NCI-H2196 (cell line): ENCODE results near the gene CCDC30.
A peak's percentile ranks its signal among the peaks of the same experiment; 100 is the strongest.
"Not testable (repeated sequence)": the region's sequence is repeated elsewhere in the genome, so short reads cannot be mapped to it uniquely, and the experiment has no call there.

ENCODE experiments used
- DNase-seq: peaks from one replicate; lab custom pipeline; 2025; ENCODE audit not compliant: unreplicated experiment; lab: John Stamatoyannopoulos, UW

CCDC30 gene

DNA sequence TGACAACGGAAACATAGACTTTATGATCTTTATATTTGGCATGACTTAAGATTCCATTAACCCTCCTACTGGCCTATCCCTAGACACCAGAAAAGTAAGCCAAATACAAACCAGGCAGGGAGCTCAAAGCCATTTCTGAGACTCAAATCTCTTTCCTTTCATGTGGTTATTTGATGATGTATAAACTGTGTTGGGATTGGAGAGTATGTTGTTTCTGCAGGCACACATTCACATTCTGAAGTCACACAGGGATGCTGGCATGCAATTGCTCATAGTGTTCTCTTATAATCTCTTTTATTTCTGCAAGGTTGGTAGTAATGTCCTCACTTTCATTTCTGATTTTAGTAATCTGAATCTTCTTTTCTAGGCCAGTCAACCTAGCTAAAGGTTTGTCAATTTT, 13.0 kb upstream of the CCDC30 start:
- DNase-seq, result no peak

DNA sequence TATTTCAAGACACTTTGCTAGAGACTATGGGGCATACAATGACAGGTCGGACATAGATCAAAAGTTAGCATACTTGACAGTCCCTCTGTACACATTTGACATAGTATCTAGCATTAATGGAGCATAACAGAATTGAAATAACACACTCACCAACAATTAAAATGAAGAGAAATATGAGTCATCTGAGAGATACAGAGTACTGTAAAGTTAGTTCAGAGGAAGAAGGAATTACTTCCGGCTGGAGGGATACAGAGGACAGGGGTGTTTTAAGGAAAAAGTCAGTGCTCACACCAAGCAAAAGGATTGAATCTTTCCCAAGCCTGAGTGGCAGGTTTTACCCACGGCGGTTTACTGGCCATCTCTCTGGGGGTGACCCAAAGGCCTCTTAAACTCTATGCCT, 9.7 kb upstream of the CCDC30 start:
- no peak for DNase-seq

DNA sequence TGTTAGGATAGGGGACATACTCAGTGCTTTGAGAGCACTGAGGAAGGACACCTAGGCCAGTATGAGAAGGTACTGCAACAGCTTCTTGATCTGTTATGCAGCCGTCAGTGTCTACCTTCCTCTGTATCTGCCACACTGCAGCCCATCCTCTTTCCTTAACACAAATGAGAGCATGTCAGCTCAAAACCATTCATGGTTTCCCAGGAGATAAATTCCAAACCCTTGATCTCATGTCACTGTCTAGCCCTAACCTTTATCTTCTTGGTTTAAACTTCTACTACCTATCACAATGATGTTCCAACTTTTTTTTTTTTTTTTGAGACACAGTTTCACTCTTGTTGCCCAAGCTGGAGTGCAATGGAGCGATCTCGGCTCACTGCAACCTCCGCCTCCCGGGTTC, 8.7 kb upstream of the CCDC30 start:
- no peak for DNase-seq

DNA sequence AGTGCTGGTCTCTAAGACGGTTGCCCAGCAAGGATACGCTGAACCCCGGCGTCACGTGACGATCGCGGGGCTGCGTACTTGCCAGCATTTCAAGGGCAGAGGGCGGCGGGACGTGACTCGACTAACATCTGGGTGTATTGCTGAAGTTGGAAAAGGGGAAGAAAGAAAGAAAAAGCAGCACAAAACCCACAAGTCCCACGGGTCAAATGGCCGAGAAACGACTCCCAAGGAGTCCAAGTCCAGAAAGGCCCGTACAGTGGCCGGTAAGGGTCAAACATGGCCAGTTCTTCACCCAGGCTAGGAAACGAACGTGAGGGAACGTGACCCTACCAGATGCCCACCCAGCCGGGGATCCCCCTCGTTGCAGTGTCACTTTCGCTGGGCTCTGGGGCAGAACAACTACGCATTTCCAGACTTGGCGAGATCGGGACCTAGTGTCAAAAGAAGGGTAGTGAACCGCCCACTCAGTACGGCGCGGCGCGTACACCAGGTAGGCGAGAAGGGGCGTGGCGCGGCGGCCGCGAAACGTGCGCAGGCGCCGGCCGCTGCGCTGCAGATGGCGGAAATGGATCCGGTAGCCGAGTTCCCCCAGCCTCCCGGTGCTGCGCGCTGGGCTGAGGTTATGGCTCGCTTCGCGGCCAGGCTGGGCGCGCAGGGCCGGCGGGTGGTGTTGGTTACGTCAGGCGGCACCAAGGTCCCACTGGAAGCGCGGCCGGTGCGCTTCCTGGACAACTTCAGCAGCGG, 6.9 kb upstream of the CCDC30 start, which contains the start of the genes PPCS and ZMYND12:
PPCS (plus strand) TSS at position 534 of the 744 bp plus-strand sequence; CDS start at position 557, 23 bp downstream.
ZMYND12 (minus strand) TSS at position 13 of the 744 bp plus-strand sequence. CDS start 25 bp downstream, outside the sequence.
- peak; percentile 92 for DNase-seq

DNA sequence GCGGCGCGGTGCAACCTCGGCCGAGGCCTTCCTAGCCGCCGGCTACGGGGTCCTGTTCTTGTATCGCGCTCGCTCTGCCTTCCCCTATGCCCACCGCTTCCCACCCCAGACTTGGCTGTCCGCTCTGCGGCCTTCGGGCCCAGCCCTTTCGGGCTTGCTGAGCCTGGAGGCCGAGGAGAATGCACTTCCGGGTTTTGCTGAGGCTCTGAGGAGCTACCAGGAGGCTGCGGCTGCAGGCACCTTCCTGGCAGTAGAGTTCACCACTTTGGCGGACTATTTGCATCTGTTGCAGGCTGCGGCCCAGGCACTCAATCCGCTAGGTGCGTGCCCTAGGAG, 6.4 kb upstream of the CCDC30 start:
- DNase-seq, result peak; percentile 53

DNA sequence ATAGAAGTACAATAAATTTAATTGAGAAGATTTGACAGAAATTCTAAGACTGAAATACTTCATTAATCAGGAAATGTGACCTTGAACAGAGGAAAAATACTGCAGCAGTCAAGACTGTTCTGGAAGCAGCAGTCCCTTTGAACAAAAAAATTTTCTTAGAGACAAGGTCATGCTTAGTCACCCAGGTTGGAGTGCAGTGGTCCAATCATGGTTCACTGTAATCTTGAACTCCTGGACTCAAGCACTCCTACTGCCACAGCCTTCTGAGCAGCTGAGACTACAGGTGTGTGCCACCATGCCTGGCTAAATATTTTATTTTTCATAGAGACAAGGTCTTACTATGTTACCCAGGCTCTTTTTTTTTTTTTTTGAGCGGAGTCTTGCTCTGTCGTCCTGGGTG, 1.9 kb upstream of the CCDC30 start:
- no peak for DNase-seq

DNA sequence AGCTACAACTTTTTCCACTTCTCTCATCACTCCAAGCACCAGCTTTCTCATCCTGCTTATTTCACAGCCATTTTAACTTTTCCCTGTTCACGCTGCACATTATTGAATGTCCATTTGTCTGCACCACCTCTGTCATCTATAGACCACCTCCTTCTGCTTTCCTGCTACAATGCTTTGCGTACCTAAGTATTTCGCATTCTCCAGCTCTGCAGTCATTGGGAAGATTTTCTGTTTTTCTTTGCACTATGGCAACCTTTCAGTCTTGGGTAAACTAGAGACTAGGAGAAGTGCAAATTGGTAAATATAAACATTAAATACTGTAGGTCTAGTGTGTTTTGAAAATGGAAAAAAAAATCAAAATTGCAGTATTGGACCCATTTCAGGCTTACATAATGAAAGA, 835 bp downstream of the CCDC30 start:
- no peak for DNase-seq

DNA sequence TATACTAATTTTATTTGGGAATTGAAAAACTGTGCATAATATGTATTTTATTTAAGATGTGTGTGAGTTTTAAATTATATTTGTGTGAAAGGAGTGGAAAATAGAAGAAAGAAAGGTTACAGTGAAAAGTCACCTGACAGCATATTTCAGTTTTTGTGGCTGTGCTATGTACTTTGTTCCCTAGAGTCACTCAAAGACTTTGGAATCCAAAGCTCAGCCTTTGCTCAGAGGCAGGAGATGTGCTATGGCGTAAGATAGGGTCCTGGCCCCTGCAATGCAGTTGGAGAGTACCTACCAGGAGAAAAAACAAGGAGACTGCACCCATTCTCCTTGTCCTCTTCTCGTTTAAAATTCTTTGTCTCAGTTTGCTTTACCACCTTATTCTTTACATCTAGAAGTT, 2.9 kb downstream of the CCDC30 start:
- no peak for DNase-seq

DNA sequence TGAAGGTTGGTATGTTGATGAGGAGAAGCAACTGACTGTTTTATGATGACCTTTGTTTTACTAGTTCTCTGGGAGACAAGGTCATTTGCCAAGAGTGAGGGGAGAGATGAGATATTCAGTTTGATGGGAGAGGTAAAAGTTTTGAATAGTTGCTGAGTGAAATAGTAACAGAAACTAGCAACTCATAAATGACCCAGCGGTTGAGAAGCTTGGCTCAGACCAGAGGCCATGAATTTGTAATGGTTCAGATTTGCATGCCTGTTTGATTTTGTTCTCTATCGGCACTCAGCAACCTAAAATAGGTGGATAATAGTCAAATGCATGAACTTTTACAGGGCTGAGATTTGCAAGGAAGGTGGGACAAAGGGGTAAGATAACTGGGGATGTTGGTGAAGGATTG, 6.6 kb downstream of the CCDC30 start:
- DNase-seq, result no peak

DNA sequence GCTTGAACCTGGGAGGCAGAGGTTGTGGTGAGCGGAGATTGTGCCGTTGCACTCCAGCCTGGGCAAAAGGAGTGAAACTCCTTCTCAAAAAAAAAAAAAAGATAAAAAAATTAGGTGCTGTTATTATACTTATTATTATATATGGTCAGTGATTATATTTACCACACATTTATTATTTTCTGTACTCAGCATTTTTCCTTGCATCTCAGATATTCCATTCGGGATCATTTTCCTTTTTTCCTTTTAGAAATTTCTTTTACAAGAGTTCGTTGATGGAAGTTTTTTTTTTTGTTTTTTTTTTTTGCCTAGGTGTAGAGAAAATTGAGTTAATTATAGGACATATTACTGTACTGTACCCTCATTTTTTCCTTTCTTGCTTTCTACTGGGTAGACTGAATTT, 13.5 kb downstream of the CCDC30 start:
- DNase-seq, result no peak

DNA sequence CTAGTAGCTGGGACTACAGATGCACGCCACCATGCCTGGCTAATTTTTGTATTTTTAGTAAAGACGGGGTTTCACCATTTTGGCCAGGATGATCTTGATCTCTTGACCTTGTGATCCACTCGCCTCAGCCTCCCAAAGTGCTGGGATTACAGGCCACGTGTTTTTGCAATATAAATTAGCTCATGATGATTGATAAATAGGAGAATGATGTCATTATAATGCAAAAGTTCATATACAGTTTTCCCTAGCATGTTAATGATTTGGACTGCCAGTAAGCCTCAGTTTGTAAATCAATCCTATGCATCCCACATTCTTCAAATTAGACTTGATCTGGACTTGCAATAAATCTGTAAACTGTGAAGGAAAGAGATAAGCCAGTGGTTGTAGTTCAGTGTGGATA, 14.3 kb downstream of the CCDC30 start:
- DNase-seq, result not testable (repeated sequence)

DNA sequence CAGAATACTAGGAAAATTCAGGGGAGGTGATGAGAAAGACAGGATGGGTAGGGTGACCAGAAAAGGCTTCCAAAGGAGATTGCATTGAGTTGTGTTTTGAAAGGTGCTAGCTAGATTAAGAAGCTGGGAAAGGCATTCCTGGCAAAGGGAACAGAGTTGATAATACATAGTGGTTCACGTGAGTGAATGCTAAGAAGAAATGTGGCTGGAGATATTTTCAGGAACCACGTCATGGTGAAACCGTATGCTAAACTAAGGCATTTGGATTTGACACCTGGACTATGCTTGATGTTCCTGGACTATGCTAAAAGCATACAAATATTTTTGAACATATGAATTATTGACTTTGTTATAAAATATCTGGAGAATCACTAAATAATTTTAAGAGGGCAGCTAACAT, 14.7 kb downstream of the CCDC30 start:
- DNase-seq, result no peak

DNA sequence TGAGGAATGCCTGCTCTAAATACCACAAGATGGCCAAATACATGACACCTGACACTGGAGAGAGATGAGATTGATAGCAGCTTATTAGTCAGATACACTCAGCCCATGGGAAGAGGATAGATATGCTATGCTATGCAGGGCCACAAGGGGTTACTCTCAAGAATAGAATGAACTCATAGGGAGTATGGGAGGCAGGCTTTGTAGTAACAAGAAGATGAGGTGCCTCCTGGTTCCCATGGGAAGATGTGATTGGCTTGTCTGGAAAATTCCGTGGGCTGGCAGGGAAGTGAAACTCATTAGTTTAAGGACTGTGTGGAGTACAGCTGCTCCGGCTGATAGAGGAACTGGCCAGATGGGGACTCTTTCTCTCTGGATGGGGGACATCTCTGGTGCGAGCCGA, 16.5 kb downstream of the CCDC30 start:
- DNase-seq, result no peak

DNA sequence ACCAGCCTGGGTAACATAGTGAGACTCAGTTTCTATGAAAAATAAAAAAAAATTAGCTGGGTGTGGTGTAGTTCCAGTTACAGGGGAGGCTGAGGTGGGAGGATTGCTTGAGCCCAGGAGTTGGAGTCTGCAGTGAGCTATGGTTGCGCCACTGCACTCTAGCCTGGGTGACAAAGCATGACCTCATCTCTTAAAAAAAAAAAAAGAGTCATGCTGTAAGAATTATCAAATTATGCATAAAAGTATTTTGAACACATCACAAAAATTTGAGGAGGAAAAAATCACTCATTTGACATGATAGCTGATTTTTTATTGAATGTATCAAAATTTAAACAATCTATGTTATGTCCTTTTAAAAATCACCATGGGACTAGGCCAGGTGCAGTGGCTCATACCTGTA, 17.8 kb downstream of the CCDC30 start:
- DNase-seq, result no peak

DNA sequence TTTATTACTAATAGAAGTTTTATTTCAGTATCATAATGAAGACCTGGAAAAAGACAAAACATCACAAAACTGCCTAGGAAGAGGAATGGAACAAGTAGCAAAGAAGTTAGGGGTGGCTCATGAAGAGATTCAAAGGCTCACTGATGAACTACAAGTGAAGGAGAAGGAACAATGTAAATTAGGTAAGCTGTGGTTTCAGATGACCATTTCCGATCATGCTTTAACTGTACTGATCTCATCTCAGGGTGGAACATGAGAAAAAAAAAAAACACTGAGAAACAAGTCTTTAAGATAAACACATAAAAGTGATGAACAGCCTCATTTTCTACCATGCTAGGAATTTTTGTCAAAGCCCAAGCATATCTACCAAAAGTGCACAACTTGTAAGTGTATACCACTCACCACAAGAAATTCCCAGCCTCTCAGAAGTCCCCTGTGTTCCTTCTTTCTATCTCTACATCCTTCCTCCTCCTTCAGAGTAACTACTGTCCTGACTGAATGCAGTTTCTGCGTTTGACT, 19.6 kb downstream of the CCDC30 start:
- DNase-seq, result no peak

DNA sequence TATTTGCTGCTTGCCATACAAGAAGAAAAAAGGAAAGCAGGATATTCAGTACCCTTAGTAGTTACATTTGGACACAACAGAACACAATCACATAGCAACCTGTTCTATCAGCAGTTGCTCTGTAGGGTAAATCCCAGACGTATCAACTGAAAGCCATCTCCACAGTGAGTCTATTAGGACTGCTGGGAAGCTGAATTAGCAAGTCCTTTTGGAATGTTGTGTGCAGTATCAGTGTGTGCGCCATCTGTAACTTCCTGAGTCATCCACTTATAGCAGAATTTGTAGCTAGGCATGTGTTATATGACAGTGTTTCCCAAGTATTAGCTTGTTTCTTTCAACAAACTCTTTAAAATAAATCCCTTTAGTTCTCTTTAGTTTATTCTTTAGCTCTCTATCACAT, 21.3 kb downstream of the CCDC30 start:
- no peak for DNase-seq

DNA sequence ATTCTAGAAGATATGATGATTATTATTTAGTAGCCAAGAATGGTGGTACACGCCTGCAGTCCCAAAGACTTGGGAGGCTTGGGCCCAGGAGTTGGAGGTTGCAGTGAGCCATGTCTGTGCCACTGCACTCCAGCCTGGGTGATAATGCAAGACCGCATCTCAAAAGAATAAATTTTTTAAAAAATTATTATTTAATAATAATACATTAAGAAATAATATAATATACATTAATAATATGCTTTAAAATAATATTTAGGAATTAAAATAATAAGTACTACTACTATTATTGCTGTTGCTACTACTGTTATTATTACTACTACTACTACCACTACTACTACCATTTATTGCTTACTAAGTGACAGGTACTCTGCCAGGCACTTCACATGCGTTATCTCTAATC, 27.2 kb downstream of the CCDC30 start:
- no peak for DNase-seq

DNA sequence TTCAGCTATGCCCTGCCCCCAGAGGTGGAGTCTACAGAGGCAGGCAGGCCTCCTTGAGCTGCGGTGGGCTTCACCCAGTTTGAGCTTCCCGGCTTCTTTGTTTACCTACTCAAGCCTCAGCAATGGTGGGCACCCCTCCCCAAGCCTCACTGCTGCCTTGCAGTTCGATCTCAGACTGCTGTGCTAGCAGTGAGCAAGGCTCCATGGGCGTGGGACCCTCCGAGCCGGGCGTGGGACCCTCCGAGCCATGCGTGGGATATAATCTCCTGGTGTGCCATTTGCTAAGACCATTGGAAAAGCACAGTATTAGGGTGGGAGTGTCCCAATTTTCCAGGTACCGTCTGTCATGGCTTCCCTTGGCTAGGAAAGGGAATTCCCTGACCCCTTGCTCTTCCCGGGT, 38.9 kb downstream of the CCDC30 start:
- not testable (repeated sequence) for DNase-seq

DNA sequence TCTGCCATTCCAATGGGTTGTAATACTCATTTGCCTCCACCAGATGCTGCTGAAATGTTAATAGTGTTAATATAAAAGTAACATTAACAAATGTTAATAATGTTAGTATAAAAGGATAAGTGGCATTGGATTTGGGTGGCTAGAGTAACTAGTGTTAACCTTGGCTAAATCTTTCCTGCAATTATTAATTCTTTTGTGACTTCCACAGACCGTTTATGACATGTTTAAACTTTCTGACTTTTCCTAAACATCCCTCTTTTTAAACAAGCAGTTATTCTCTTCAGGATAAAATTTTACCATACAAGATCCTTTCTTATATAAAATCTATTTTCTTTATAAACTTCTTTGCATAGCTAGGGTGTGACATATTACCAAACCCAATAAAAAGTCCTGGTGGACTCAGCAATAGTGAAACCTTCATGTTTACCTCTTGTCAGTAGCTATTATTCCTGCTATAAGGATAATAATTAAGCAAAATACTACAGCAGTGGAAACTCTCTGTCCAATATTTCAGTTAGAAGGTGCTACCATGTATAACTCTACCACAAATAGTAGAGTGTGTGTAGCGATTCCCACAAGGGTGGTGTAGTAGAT, 41.5 kb downstream of the CCDC30 start:
- DNase-seq, result no peak

DNA sequence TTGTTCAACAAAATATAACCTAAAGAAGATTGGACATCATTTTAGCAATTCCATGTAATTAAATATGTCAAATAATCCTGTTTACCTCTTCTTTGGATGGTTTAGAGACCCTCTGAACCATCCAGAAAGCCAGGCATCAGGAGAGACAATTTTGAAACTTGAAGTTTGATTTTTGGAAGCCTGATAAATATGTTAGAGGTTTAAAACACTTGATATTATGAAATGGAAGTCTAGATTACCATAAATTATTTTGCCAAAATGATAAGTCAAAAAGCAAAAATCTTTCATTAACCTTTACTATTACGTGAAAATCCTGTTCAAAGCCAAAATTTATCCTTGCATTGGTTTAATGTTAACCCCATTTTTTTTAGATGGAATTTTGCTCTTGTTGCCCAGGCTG, 43.5 kb downstream of the CCDC30 start:
- no peak for DNase-seq

DNA sequence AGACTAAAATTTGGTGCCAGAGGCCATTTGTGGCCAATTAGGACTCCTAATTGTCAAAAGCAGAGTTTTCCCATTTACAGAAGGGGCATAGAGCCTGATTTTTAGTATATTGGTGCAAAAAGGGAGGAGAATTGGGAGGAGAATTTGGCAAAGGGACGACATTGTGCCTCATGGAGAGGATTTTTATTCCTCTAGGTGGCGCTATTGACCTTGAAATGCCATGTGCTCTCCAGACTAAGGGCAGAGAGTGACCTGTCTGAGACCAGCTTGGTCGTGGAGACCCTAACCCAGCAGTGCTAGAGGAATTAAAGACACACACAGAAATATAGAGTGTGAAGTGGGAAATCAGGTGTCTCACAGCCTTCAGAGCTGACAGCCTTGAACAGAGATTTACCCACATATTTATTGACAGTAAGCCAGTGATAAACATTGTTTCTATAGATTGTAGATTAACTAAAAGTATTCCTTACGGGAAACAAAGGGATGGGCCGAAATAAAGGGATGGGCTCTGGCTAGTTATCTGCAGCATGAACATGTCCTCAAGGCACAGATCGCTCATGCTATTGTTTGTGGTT, 48.6 kb downstream of the CCDC30 start:
- DNase-seq, result not testable (repeated sequence)

DNA sequence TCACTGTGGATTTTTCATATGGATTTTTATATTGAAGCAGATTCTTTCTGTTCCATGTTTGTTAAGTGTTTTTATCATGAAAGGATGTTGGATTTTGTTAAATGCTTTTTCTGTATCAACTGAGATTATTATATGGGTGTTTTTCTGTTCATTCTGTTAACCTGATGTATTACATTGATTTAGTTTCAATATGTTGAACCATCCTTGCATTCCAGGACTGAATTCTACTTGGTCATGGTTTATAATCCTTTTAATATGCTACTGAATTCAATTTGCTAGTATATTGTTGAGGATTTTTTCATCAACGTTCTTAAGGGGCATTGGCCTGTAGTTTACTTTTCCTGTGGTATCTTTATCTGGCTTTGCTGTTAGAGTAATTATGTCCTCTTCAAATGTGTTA, 55.8 kb downstream of the CCDC30 start:
- DNase-seq, result no peak
